Measurements from ENCODE around the gene MTFMT. TPM values are rescaled to one million over a fixed set of nuclear protein-coding genes. Genes with fewer than 3 reads are reported as not detected.
"Not testable (repeated sequence)": the region's sequence is repeated elsewhere in the genome, so short reads cannot be mapped to it uniquely, and the experiment has no call there.

The MTFMT gene
- total and polyA plus RNA-seq, 2 experiments from 2014 or later = 19.0 to 36.0 TPM

DNA sequence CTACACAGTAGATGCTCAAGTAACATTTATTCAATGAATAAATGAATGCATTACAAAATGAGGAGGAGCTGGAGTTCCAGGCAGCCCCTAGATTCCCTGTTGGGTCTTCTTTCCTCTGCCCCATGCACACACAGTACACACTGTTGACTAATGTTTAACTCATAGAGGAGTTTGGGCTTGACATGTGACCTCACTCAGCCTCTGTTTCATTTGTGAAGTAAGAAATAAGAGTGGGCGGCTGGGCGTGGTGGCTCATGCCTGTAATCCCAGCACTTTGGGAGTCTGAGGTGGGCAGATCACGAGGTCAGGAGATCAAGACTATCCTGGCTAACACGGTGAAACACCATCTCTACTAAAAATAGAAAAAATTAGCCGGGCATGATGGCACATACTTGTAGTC, 14.8 kb upstream of the MTFMT start:
- not testable (repeated sequence) for H3K27me3 ChIP-seq (ENCODE audit: insufficient read depth); H3K4me3 Mint-ChIP-seq; H3K9me2 ChIP-seq (ENCODE audit: insufficient read depth); H3K36me3 Mint-ChIP-seq (ENCODE audit: low read depth); H3K27me3 Mint-ChIP-seq (ENCODE audit: insufficient read depth, low read depth, poor library complexity); H3K4me2 ChIP-seq; H3K27ac ChIP-seq (ENCODE audit: low read depth); DNase-seq (ENCODE audit: low spot score); H3K9me3 Mint-ChIP-seq; H3K4me3 ChIP-seq; H3K4me1 ChIP-seq (ENCODE audit: insufficient read depth); H3K4me1 Mint-ChIP-seq; ATAC-seq; H3K36me3 ChIP-seq (ENCODE audit: insufficient read depth); H3K79me2 ChIP-seq (replicated peaks; ENCODE audit: insufficient read depth); H2AFZ ChIP-seq; H4K20me1 ChIP-seq (replicated peaks; ENCODE audit: insufficient read depth); H3F3A ChIP-seq (replicated peaks; ENCODE audit: low read depth); H3K27ac Mint-ChIP-seq

DNA sequence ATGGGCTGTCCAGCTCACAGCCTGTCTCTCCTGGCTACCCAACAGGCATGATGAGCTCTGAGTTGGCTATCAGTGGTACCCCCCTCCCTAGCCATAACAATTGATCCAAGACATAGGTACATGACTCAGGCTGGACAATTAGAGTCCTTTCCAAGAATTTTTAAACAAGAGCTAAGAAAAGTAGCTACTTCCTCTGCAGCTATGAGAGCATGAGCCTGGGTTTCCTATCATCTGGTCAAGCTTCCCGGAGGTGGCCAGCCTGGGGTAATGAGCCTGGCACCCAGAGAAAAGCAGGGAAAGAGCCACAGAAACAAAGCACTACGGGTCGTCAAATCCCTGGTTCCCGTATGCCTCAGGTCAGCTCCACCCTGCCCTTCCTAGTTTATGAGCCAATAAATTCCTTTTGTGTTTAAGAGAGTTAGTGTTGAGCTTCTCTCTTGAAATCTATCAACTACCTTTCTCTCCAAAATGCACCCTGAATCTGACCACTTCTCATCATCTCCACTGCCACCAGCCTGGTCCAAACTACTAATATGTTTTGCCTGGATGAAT, 13.4 kb upstream of the MTFMT start:
- no peak overlapping the region for H3K4me3 Mint-ChIP-seq
- Histone ChIP-seq H4K20me1 (replicated peaks; ENCODE audit: insufficient read depth) (no peaks in the 10 kb centered on the region), H3K4me2 (no peak overlapping the region), H3K27ac (ENCODE audit: low read depth) (no peak overlapping the region), H2AFZ (no peak overlapping the region), H3F3A (replicated peaks; ENCODE audit: low read depth) (no peaks in the 10 kb centered on the region), H3K4me3 (no peak overlapping the region), H3K79me2 (replicated peaks; ENCODE audit: insufficient read depth) (no peaks in the 10 kb centered on the region), H3K27me3 (ENCODE audit: insufficient read depth) (no peaks in the 10 kb centered on the region), H3K36me3 (ENCODE audit: insufficient read depth) (no peaks in the 10 kb centered on the region), H3K4me1 (ENCODE audit: insufficient read depth) (no peaks in the 10 kb centered on the region), H3K9me2 (ENCODE audit: insufficient read depth) (no peaks in the 10 kb centered on the region)
- H3K36me3 Mint-ChIP-seq (ENCODE audit: low read depth) = no peaks in the 10 kb centered on the region
- ATAC-seq (no peak), DNase-seq (ENCODE audit: low spot score) (no peak)
- no peaks in the 10 kb centered on the region; the same call in 2 of the 3 replicates for H3K4me1 Mint-ChIP-seq
- TF ChIP-seq CREB1 (CRISPR knock-in tag; IDR thresholded peaks at IDR 0.05; ENCODE audit: low read depth) (no peak), EZH2phosphoT487 (IDR thresholded peaks at IDR 0.05; ENCODE audit: unreplicated experiment) (no peak), POLR2AphosphoS5 (IDR thresholded peaks at IDR 0.05; ENCODE audit: low read depth) (no peak), EZH2 (IDR thresholded peaks at IDR 0.05; ENCODE audit: low read depth, unreplicated experiment) (no peak)
- TF ChIP-seq, protein P1, sequence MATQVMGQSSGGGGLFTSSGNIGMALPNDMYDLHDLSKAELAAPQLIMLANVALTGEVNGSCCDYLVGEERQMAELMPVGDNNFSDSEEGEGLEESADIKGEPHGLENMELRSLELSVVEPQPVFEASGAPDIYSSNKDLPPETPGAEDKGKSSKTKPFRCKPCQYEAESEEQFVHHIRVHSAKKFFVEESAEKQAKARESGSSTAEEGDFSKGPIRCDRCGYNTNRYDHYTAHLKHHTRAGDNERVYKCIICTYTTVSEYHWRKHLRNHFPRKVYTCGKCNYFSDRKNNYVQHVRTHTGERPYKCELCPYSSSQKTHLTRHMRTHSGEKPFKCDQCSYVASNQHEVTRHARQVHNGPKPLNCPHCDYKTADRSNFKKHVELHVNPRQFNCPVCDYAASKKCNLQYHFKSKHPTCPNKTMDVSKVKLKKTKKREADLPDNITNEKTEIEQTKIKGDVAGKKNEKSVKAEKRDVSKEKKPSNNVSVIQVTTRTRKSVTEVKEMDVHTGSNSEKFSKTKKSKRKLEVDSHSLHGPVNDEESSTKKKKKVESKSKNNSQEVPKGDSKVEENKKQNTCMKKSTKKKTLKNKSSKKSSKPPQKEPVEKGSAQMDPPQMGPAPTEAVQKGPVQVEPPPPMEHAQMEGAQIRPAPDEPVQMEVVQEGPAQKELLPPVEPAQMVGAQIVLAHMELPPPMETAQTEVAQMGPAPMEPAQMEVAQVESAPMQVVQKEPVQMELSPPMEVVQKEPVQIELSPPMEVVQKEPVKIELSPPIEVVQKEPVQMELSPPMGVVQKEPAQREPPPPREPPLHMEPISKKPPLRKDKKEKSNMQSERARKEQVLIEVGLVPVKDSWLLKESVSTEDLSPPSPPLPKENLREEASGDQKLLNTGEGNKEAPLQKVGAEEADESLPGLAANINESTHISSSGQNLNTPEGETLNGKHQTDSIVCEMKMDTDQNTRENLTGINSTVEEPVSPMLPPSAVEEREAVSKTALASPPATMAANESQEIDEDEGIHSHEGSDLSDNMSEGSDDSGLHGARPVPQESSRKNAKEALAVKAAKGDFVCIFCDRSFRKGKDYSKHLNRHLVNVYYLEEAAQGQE (IDR thresholded peaks at IDR 0.05; ENCODE audit: unreplicated experiment) = no peak
- TF ChIP-seq, protein P2, sequence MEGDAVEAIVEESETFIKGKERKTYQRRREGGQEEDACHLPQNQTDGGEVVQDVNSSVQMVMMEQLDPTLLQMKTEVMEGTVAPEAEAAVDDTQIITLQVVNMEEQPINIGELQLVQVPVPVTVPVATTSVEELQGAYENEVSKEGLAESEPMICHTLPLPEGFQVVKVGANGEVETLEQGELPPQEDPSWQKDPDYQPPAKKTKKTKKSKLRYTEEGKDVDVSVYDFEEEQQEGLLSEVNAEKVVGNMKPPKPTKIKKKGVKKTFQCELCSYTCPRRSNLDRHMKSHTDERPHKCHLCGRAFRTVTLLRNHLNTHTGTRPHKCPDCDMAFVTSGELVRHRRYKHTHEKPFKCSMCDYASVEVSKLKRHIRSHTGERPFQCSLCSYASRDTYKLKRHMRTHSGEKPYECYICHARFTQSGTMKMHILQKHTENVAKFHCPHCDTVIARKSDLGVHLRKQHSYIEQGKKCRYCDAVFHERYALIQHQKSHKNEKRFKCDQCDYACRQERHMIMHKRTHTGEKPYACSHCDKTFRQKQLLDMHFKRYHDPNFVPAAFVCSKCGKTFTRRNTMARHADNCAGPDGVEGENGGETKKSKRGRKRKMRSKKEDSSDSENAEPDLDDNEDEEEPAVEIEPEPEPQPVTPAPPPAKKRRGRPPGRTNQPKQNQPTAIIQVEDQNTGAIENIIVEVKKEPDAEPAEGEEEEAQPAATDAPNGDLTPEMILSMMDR (conservative IDR thresholded peaks at IDR 0.05; ENCODE audit: low read depth in 2 of 2) = no peak
- H3K27me3 Mint-ChIP-seq (ENCODE audit: insufficient read depth, low read depth, poor library complexity) = peaks cover 1% of the 10 kb centered on the region
- H3K9me3 Mint-ChIP-seq = no peaks in the 10 kb centered on the region
- no peak overlapping the region for H3K27ac Mint-ChIP-seq
